DOHH2 (cell line): ENCODE measurements around the gene MYBPH.

Experiments
- H3F3A ChIP-seq: fragments of 200-600 bp; sonication (generic), shearing (Covaris generic); 2 replicates; pipeline ENCODE4 v1.6.0; 2016; ENCODE audit warnings: antibody characterized with exemption, mild to moderate bottlenecking; ENCODE audit not compliant: control insufficient read depth, insufficient read depth
- H3K27ac ChIP-seq: fragments of 200-600 bp; sonication (generic); 2 replicates; pipeline ENCODE4 v1.5.1; 2014; ENCODE audit warnings: low read depth, mild to moderate bottlenecking, low read length, moderate library complexity
- H3K27me3 ChIP-seq: fragments of 200-600 bp; sonication (generic); 2 replicates; pipeline ENCODE4 v1.6.1; 2014; ENCODE audit warnings: mild to moderate bottlenecking, low read length, mixed read lengths; ENCODE audit not compliant: control insufficient read depth
- H3K36me3 ChIP-seq: fragments of 200-600 bp; sonication (generic); 2 replicates; pipeline ENCODE4 v1.6.1; 2014; ENCODE audit warnings: mild to moderate bottlenecking, low read length, moderate library complexity, mixed read lengths; ENCODE audit not compliant: control insufficient read depth
- H3K4me1 ChIP-seq: fragments of 200-600 bp; sonication (generic); 2 replicates; pipeline ENCODE4 v1.6.1; 2014; ENCODE audit warnings: mild to moderate bottlenecking, low read length, mixed read lengths; ENCODE audit not compliant: control insufficient read depth
- H3K4me2 ChIP-seq: fragments of 200-600 bp; sonication (generic); 2 replicates; pipeline ENCODE4 v1.6.0; 2014; ENCODE audit warnings: mild to moderate bottlenecking, low read length, moderate library complexity
- H3K4me3 ChIP-seq: fragments of 200-600 bp; sonication (generic); 2 replicates; pipeline ENCODE4 v1.5.1; 2014; ENCODE audit warnings: mild to moderate bottlenecking, low read length, mixed read lengths
- H3K79me2 ChIP-seq: fragments of 200-600 bp; sonication (generic); 2 replicates; pipeline ENCODE4 v1.6.1; 2014; ENCODE audit warnings: mild to moderate bottlenecking, low read length, mixed read lengths; ENCODE audit not compliant: control insufficient read depth
- H3K9me2 ChIP-seq: fragments of 200-600 bp; sonication (generic); replicated peaks from 2 replicates; pipeline ENCODE4 v1.6.1; 2014; ENCODE audit warnings: mild to moderate bottlenecking, low read length, mixed read lengths; ENCODE audit not compliant: control insufficient read depth
- H3K9me3 ChIP-seq: fragments of 200-600 bp; sonication (generic); 2 replicates; pipeline ENCODE4 v1.6.1; 2014; ENCODE audit warnings: antibody characterized with exemption, low read length, mixed read lengths; ENCODE audit not compliant: control insufficient read depth, insufficient read depth
- H4K20me1 ChIP-seq: fragments of 200-600 bp; sonication (generic); 2 replicates; pipeline ENCODE4 v1.6.0; 2014; ENCODE audit warnings: low read depth, mild to moderate bottlenecking, antibody characterized with exemption, low read length, moderate library complexity; ENCODE audit not compliant: control insufficient read depth, insufficient read depth
- CTCF ChIP-seq: fragments of 200-600 bp; sonication (generic); IDR thresholded peaks from one replicate; pipeline ENCODE4 v1.5.1; 2014; ENCODE audit warnings: antibody characterized with exemption, mild to moderate bottlenecking, low read depth, low read length; ENCODE audit not compliant: poor library complexity, severe bottlenecking
- EZH2phosphoT487 ChIP-seq: fragments of 200-600 bp; sonication (generic); IDR thresholded peaks from 2 replicates; pipeline ENCODE4 v1.6.1; 2017; ENCODE audit warnings: borderline replicate concordance, mild to moderate bottlenecking, antibody characterized with exemption, low read length, moderate library complexity, mixed read lengths

Gene MYBPH

GRCh38 chr1:203197625-203198024 lies 22.0 kb upstream of the MYBPH start:
- Histone ChIP-seq H3K4me1 (no peaks in the 10 kb centered on the region), H4K20me1 (no peaks in the 10 kb centered on the region), H3K4me3 (no peak overlapping the region), H3K36me3 (no peaks in the 10 kb centered on the region), H3K79me2 (no peaks in the 10 kb centered on the region), H3K27ac (no peak overlapping the region), H3K9me2 (no peaks in the 10 kb centered on the region), H3K27me3 (peaks cover 34% of the 10 kb centered on the region), H3K4me2 (no peak overlapping the region), H3K9me3 (no peaks in the 10 kb centered on the region), H3F3A (no peaks in the 10 kb centered on the region)
- TF ChIP-seq EZH2phosphoT487 (no peak), CTCF (no peak)

GRCh38 chr1:203196371-203196770 lies 20.7 kb upstream of the MYBPH start:
- H3K4me3 ChIP-seq, result no peak overlapping the region
- H3K9me3 ChIP-seq, result no peaks in the 10 kb centered on the region
- no peak overlapping the region for H3K27ac ChIP-seq
- H3K9me2 ChIP-seq, result no peaks in the 10 kb centered on the region
- no peaks in the 10 kb centered on the region for H4K20me1 ChIP-seq
- no peak for TF ChIP-seq EZH2phosphoT487
- TF ChIP-seq CTCF, result no peak
- H3F3A ChIP-seq, result no peaks in the 10 kb centered on the region
- no peaks in the 10 kb centered on the region for H3K79me2 ChIP-seq
- H3K4me2 ChIP-seq, result no peak overlapping the region
- no peaks in the 10 kb centered on the region for H3K4me1 ChIP-seq
- no peaks in the 10 kb centered on the region for H3K36me3 ChIP-seq
- peaks cover 34% of the 10 kb centered on the region for H3K27me3 ChIP-seq

GRCh38 chr1:203190949-203191348 lies 15.3 kb upstream of the MYBPH start:
- no peak overlapping the region for H3K4me2 ChIP-seq
- no peak overlapping the region for H3K4me3 ChIP-seq
- no peaks in the 10 kb centered on the region for H4K20me1 ChIP-seq
- no peak overlapping the region for H3K27ac ChIP-seq
- H3K36me3 ChIP-seq, result no peaks in the 10 kb centered on the region
- H3K4me1 ChIP-seq, result no peaks in the 10 kb centered on the region
- no peaks in the 10 kb centered on the region for H3K79me2 ChIP-seq
- no peaks in the 10 kb centered on the region for H3K9me3 ChIP-seq
- no peak for TF ChIP-seq EZH2phosphoT487
- no peak for TF ChIP-seq CTCF
- peaks cover 27% of the 10 kb centered on the region for H3K27me3 ChIP-seq
- H3F3A ChIP-seq, result no peaks in the 10 kb centered on the region
- H3K9me2 ChIP-seq, result no peaks in the 10 kb centered on the region

GRCh38 chr1:203189951-203190352 lies 14.3 kb upstream of the MYBPH start:
- no peaks in the 10 kb centered on the region for H3K9me3 ChIP-seq
- no peaks in the 10 kb centered on the region for H3K36me3 ChIP-seq
- no peaks in the 10 kb centered on the region for H3K4me1 ChIP-seq
- no peaks in the 10 kb centered on the region for H4K20me1 ChIP-seq
- H3K27me3 ChIP-seq, result peaks cover 20% of the 10 kb centered on the region
- H3K4me2 ChIP-seq, result no peak overlapping the region
- H3K4me3 ChIP-seq, result no peak overlapping the region
- H3K79me2 ChIP-seq, result no peaks in the 10 kb centered on the region
- no peaks in the 10 kb centered on the region for H3F3A ChIP-seq
- TF ChIP-seq CTCF (no peak), EZH2phosphoT487 (no peak)
- no peak overlapping the region for H3K27ac ChIP-seq
- no peaks in the 10 kb centered on the region for H3K9me2 ChIP-seq
